Panc1 (cell line): ENCODE measurements around the gene SPRED3. TPM values are rescaled to one million over a fixed set of nuclear protein-coding genes. Genes with fewer than 3 reads are reported as not detected.

Source experiments
- ATAC-seq: fragments of 200-7000 bp; cut with Tn5 transposase; 2 replicates; pipeline ENCODE4 v1.9.1; 2020; ENCODE audit warnings: mild to moderate bottlenecking, moderate library complexity
- BruUV-seq: library from RNA; stranded (reverse); fragments of 400-500 nt; replicated peaks from 2 replicates; lab custom pipeline; 2021; lab: Mats Ljungman, UMichigan
- CTCF ChIA-PET: fragments of 300-600 bp; sonication (Branson Sonifier 250); formaldehyde crosslinking; loops from one replicate; lab custom pipeline; 2022; ENCODE audit warnings: antibody characterized with exemption; lab: Charles Lee
- POLR2A ChIA-PET: fragments of 300-600 bp; sonication (Branson Sonifier 250); formaldehyde crosslinking; loops from one replicate; lab custom pipeline; 2022; ENCODE audit warnings: antibody characterized with exemption; lab: Charles Lee
- DNase-seq: peaks from one replicate; pipeline ENCODE4 v3.0.0-alpha.2; 2010; ENCODE audit warnings: low read depth, low spot score
- H3K27ac ChIP-seq: 2 replicates; pipeline ENCODE4 v1.5.1; 2011; ENCODE audit warnings: mild to moderate bottlenecking, low read length, inconsistent platforms
- H3K27me3 ChIP-seq: fragments of 200-500 bp; sonication (Bioruptor generic); 2 replicates; pipeline ENCODE4 v1.6.0; 2014; ENCODE audit warnings: low read length, inconsistent platforms; ENCODE audit not compliant: control insufficient read depth, insufficient read depth
- H3K36me3 ChIP-seq: fragments of 200-500 bp; sonication (Bioruptor generic); 2 replicates; pipeline ENCODE4 v1.5.1; 2014; ENCODE audit warnings: inconsistent platforms, mild to moderate bottlenecking, low read length, moderate library complexity; ENCODE audit not compliant: control insufficient read depth, insufficient read depth
- H3K4me1 ChIP-seq: 2 replicates; pipeline ENCODE4 v1.5.1; 2011; ENCODE audit warnings: inconsistent platforms, mild to moderate bottlenecking, low read length, moderate library complexity; ENCODE audit not compliant: control insufficient read depth, insufficient read depth
- H3K4me3 ChIP-seq, 2 experiments: 2 replicates each; pipeline ENCODE4 v1.5.1; 2011 to 2012; ENCODE audit warnings: low read depth in 2 of 2, low read length in 2 of 2, mild to moderate bottlenecking in 2 of 2, inconsistent platforms in 1 of 2, moderate library complexity in 1 of 2
- H3K9me3 ChIP-seq: fragments of 200-500 bp; sonication (Bioruptor generic); 2 replicates; pipeline ENCODE4 v1.5.1; 2014; ENCODE audit warnings: low read depth, mild to moderate bottlenecking, inconsistent platforms, low read length, moderate library complexity; ENCODE audit not compliant: control insufficient read depth, insufficient read depth
- CTCF ChIP-seq: fragments of 450-650 bp; IDR thresholded peaks from 2 replicates; pipeline ENCODE4 v1.5.1; 2017; ENCODE audit warnings: mild to moderate bottlenecking
- POLR2AphosphoS5 ChIP-seq: IDR thresholded peaks from 2 replicates; pipeline ENCODE4 v1.6.1; 2012; ENCODE audit warnings: mild to moderate bottlenecking, low read depth, low read length, moderate library complexity
- REST ChIP-seq, 2 experiments: IDR thresholded peaks; 2 replicates each; pipeline ENCODE4 v1.6.1; 2011 to 2012; ENCODE audit warnings: low read depth in 2 of 2, control low read depth in 1 of 2, low read length in 1 of 2, mild to moderate bottlenecking in 1 of 2, moderate library complexity in 1 of 2; ENCODE audit not compliant: insufficient read depth in 1 of 2
- SIN3A ChIP-seq: IDR thresholded peaks from 2 replicates; pipeline ENCODE4 v1.6.1; 2012; ENCODE audit warnings: low read depth, mild to moderate bottlenecking, low read length, moderate library complexity, borderline replicate concordance; ENCODE audit not compliant: insufficient read depth
- TCF7L2 ChIP-seq: IDR thresholded peaks from 2 replicates; pipeline ENCODE4 v1.6.1; 2011; ENCODE audit warnings: mild to moderate bottlenecking, low read depth, low read length, inconsistent platforms
- in situ Hi-C: cut with HindIII; loops from 2 replicates; pipeline ENCODE4 v1.10.0; 2016; ENCODE audit warnings: low sequenced_read_pairs, low pct_unique_long_range_greater_than_20kb
- intact Hi-C: fragments of 100-400 bp; cut with micrococcal nuclease; formaldehyde crosslinking; loops from one replicate; pipeline ENCODE4 v1.10.0; 2022; ENCODE audit not compliant: unreplicated experiment
- total RNA-seq: library from RNA; stranded (reverse); gene quantifications from one replicate; pipeline ENCODE4 v1.2.1, GENCODE V29; 2021; ENCODE audit not compliant: unreplicated experiment

SPRED3 gene
- total RNA-seq, 1 experiment from 2014 or later: 3.8 TPM

- Histone ChIP-seq H3K27me3 (no peaks in the 10 kb centered on the region), H3K9me3 (no peaks in the 10 kb centered on the region), H3K4me3 (no peak overlapping the region), H3K4me1 (peaks cover 2% of the 10 kb centered on the region), H3K27ac (no peak overlapping the region), H3K36me3 (peaks cover 22% of the 10 kb centered on the region)
- no peak for DNase-seq
- no TSS peak for BruUV-seq
- intact Hi-C loops: no loop called here
- CTCF ChIA-PET: no interaction called here
- POLR2A ChIA-PET: no interaction called here
- TF ChIP-seq SIN3A (no peak), CTCF (no peak), TCF7L2 (no peak), REST (IDR thresholded peaks at IDR 0.05; ENCODE audit: insufficient read depth in 1 of 2, low read depth in 2 of 2, low read length in 1 of 2) (no peak), POLR2AphosphoS5 (no peak)
- in situ Hi-C loops: no loop called here
- ATAC-seq: no peak
These were observed 7.4 kb upstream of the SPRED3 start for GRCh38 chr19:38381138-38381537.

- TSS peak; percentile 56 for BruUV-seq
- Histone ChIP-seq H3K9me3 (no peaks in the 10 kb centered on the region), H3K36me3 (peaks cover 18% of the 10 kb centered on the region), H3K27me3 (no peaks in the 10 kb centered on the region), H3K27ac (no peak overlapping the region), H3K4me1 (peaks cover 4% of the 10 kb centered on the region; the same call in 1 of the 2 replicates), H3K4me3 (no peak overlapping the region)
- intact Hi-C loops: no loop called here
- in situ Hi-C loops: no loop called here
- ATAC-seq: no peak
- ChIA-PET POLR2A (no interaction called here), CTCF (no interaction called here)
- no peak for DNase-seq
- TF ChIP-seq REST (IDR thresholded peaks at IDR 0.05; ENCODE audit: insufficient read depth in 1 of 2, low read depth in 2 of 2, low read length in 1 of 2) (no peak), TCF7L2 (no peak), SIN3A (no peak), POLR2AphosphoS5 (no peak), CTCF (no peak)
These were observed 5.3 kb upstream of the SPRED3 start for GRCh38 chr19:38383184-38383583.
